Thymus (tissue), 11 donors: ENCODE results near the gene GRM4. TPM values are rescaled to one million over a fixed set of nuclear protein-coding genes. Genes with fewer than 3 reads are reported as not detected.
"Not testable (repeated sequence)": the region's sequence is repeated elsewhere in the genome, so short reads cannot be mapped to it uniquely, and the experiment has no call there.

ENCODE experiments used
- DNase-seq, 9 donors: peaks; one replicate each; pipeline ENCODE4 v3.0.0-alpha.2; 2013; ENCODE audit warnings: low spot score in 9 of 9, low read depth in 6 of 9, missing footprints in 1 of 9
- H3K27ac ChIP-seq, 2 donors: one replicate each; pipeline ENCODE4 v1.5.1; 2013; ENCODE audit warnings: control low read depth in 1 of 2, low read depth in 1 of 2, low read length in 1 of 2, mild to moderate bottlenecking in 1 of 2, moderate library complexity in 1 of 2
- H3K27me3 ChIP-seq, 2 donors: one replicate each; pipeline ENCODE4 v1.5.1; 2013; ENCODE audit warnings: low read length in 1 of 2; ENCODE audit not compliant: control insufficient read depth in 2 of 2, insufficient read depth in 1 of 2
- H3K36me3 ChIP-seq, 2 donors: one replicate each; pipeline ENCODE4 v1.5.1; 2013; ENCODE audit warnings: low read length in 1 of 2, mild to moderate bottlenecking in 1 of 2, moderate library complexity in 1 of 2; ENCODE audit not compliant: control insufficient read depth in 2 of 2, insufficient read depth in 2 of 2
- H3K4me1 ChIP-seq, 2 donors: one replicate each; pipeline ENCODE4 v1.5.1; 2013; ENCODE audit warnings: low read length in 2 of 2; ENCODE audit not compliant: control insufficient read depth in 2 of 2, insufficient read depth in 2 of 2
- H3K4me3 ChIP-seq, 2 donors: one replicate each; pipeline ENCODE4 v1.5.1; 2013; ENCODE audit warnings: low read length in 2 of 2, control low read depth in 1 of 2, mild to moderate bottlenecking in 1 of 2
- H3K9me3 ChIP-seq, 2 donors: one replicate each; pipeline ENCODE4 v1.5.1; 2013; ENCODE audit warnings: low read length in 1 of 2, mild to moderate bottlenecking in 1 of 2; ENCODE audit not compliant: control insufficient read depth in 2 of 2, insufficient read depth in 1 of 2
- WGBS: extraction: QIAGEN DNeasy Blood & Tissue Kit; methylation state at CpG from one replicate; pipeline ENCODE4 v1.1.7; 2013; 5-methylcytosine and 5-hydroxymethylcytosine counted together
- polyA plus RNA-seq: library from polyadenylated mRNA; stranded (reverse); fragments of 200-250 nt; gene quantifications from one replicate; pipeline ENCODE4 v1.2.3, GENCODE V29; 2013
- total RNA-seq: library from RNA; stranded (reverse); fragments of 120-200 nt; gene quantifications from one replicate; pipeline ENCODE4 v1.2.4, GENCODE V29; 2013
- donor health status: healthy.

GRM4 gene
- total and polyA plus RNA-seq, 2 donors, result 0.14 to 0.27 TPM

DNA sequence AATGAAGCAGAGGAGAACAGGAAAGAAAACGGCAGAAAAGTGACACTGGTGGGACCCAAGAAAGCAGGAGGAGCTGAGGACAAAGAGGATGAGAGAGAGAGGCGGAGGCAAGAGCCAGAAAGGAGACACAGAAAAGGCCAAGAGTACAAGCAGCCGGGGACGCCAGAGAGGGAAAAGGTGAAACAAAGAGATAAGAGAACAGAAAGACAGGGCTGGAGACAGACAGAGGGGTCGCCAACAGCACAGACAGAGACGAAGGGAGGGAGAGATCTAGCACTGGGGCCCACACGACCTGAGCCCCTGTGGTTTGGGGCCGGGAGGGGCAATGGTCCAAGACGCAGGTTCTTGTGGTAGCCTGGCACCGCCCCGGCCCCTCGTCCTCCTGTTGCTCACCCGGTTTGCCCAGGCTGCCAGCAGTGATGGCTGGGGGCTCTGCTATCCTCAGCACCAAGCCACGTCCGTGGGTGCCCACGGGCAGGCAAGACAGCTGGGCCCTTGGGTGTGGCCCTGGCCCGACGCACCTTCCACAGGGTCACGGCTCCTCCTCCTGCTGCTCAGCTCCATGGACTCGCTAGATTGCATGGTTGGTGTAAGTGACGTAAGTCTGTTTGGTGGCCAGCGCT lies 123.5 kb downstream of the GRM4 start:
- Histone ChIP-seq H3K27me3 (peaks cover 0 to 35% of the 10 kb centered on the region in 2 donors), H3K4me3 (no peak overlapping the region), H3K9me3 (peaks cover 0 to 6% of the 10 kb centered on the region in 2 donors), H3K36me3 (no peaks in the 10 kb centered on the region), H3K4me1 (no peaks in the 10 kb centered on the region), H3K27ac (no peak overlapping the region)
- DNase-seq, result no peak
- 80% methylated on average over 22 of the region's 22 CpGs for WGBS

DNA sequence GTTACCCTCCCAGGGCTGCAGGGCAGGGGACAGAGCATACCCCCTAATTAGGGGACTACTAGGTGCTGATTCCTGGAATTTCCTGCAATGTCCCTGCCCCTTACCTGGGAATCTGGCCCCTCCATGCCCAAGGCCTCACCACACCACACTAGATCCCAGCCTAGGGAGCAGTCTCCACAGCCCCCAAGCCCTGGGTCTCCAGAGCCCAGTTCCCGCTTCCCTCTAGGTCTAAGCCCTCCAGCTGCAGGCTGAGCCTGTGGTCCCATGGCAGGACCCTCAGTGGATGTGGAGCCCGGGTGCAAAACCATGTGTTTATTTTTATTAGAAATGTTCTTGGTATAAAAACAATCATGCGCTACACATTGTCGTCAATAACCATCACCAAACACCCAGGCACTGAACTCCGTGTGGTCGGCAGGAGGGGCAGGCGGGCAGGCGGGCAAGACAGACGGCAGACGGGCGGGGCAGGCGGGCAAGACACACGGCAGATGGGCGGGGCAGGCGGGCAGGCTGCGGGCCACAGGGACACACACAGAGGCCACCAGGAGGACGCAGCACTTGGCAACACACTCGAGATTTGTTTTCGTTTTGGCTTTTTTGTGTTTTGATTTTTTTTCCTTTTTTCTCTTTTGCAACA lies 124.2 kb downstream of the GRM4 start:
- Histone ChIP-seq H3K9me3 (peaks cover 0 to 10% of the 10 kb centered on the region in 2 donors), H3K27me3 (peaks cover 0 to 33% of the 10 kb centered on the region in 2 donors), H3K36me3 (no peaks in the 10 kb centered on the region), H3K4me3 (no peak overlapping the region), H3K27ac (no peak overlapping the region), H3K4me1 (no peaks in the 10 kb centered on the region)
- WGBS, result 83% methylated on average over 19 of the region's 19 CpGs
- no peak for DNase-seq

DNA sequence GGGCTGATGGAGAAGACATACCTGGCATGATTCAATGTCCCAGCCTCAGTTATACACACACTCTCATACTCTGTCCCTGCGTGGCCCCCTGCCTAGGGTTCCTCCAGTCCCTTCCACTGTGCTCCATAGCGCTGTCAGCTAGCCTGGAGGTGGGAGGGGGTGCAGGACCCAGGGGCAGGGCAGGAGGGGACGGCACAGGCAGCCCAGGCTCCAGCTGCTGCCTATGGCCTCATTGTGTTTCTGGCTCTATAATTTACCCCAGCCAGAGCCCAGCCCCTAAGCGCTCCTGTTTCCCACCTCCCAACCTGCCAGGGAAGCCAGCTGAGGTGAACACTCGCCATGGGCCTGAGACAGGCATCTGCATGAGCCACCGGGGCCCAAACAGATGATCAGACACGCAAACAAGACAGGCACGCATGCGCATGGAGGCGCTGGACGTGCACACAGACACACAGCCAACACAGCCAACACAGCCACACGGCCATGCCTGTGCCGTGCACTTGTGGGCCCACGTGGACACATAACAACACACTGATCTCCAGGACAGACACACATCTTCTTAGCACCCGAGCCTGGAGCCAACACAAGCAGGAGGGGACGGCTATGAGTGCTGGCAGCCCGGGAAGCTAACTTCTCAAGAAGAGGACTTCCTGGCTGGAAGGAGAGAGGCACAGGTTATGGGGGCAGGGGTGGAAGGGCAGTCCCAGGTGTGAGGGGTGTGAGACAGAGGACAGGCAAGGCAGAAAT lies 124.9 kb downstream of the GRM4 start:
- H3K4me1 ChIP-seq, result no peaks in the 10 kb centered on the region
- H3K9me3 ChIP-seq, result peaks cover 0 to 10% of the 10 kb centered on the region in 2 donors
- no peak overlapping the region for H3K4me3 ChIP-seq
- peaks cover 0 to 29% of the 10 kb centered on the region in 2 donors for H3K27me3 ChIP-seq
- 90% methylated on average over 17 of the region's 17 CpGs for WGBS
- no peak overlapping the region for H3K27ac ChIP-seq
- DNase-seq, result no peak
- H3K36me3 ChIP-seq, result no peaks in the 10 kb centered on the region

DNA sequence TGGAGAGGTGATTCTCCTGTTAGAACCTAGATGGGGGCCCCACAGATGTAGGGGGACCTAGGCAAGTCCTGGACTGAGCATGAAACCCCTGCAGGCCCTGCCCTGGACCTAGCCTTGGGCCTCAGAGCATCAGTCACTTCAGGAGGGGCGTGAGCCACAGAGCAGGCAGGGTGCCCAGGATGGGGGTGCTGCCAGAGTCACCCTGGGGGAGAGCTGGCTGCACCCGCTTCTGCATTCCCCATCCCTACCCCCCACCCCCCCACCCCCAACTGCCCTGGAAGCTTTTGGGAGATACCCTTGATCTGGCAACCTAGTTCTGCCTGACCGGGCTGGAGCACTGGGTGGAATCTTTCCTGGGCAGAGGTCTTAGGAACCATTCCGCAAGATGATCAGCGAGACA lies 125.6 kb downstream of the GRM4 start:
- H3K9me3 ChIP-seq, result peaks cover 0 to 10% of the 10 kb centered on the region in 2 donors
- H3K27ac ChIP-seq, result no peak overlapping the region
- WGBS, result 97% methylated on average over 5 of the region's 5 CpGs
- H3K4me3 ChIP-seq, result no peak overlapping the region
- H3K27me3 ChIP-seq, result peaks cover 0 to 26% of the 10 kb centered on the region in 2 donors
- no peaks in the 10 kb centered on the region for H3K36me3 ChIP-seq
- no peaks in the 10 kb centered on the region for H3K4me1 ChIP-seq
- no peak for DNase-seq

DNA sequence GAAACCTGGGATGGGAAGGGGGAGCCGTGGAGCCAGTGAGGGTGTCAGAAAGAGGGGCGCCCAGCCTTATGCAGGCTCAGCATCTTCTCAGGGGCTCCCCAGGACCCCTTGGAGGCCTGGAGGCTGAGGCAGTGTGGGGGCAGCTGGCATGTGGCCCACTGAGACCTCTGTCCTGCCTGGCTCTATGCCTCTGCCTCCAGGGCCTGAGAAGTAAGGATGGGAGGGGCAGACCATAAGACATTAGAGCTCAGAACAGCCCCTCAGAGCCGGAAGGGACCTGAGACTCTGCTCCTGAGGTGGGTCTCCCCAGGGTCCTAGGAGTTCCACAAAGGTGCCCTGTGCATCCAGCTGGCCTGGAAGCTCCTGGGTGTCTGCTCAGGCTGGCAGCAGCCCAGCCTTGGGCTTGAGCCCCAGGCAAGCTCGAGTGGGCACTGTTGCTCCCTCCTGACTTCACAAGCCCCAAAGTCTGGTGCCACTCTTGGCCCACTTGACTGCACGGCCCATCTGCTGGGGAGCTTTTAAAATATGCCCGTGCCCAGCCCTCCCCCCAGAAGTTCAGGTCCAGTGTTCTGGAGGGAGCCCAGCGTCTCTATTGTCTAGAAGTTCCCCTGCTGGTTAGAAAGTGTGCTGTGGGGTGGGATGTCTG lies 126.8 kb downstream of the GRM4 start:
- H3K27ac ChIP-seq, result no peak overlapping the region
- DNase-seq, result no peak
- peaks cover 0 to 22% of the 10 kb centered on the region in 2 donors for H3K27me3 ChIP-seq
- no peak overlapping the region for H3K4me3 ChIP-seq
- no peaks in the 10 kb centered on the region for H3K36me3 ChIP-seq
- 89% methylated on average over 7 of the region's 7 CpGs for WGBS
- H3K9me3 ChIP-seq, result peaks cover 0 to 10% of the 10 kb centered on the region in 2 donors
- H3K4me1 ChIP-seq, result no peaks in the 10 kb centered on the region

DNA sequence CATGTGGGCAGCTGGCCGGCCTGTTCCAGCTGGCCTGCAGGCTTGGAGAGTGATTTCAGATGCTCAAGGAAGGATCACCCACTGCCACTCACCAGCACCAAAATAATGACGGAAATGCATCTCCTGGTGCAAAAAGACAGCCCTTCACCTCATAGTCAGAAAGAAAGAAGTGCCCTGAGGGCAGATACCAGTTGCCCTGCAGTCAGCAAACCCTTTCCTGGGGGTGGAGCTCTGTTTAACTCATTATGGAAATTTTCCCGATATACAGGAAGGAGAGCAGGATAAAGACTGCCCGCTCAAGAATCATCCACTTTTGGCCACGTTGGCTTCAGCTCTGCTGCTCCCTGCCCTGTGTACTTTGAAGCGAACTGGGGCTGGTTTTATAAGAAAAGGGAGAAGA lies 127.9 kb downstream of the GRM4 start:
- H3K27me3 ChIP-seq, result peaks cover 0 to 22% of the 10 kb centered on the region in 2 donors
- H3K9me3 ChIP-seq, result peaks cover 0 to 7% of the 10 kb centered on the region in 2 donors
- H3K4me1 ChIP-seq, result no peaks in the 10 kb centered on the region
- no peaks in the 10 kb centered on the region for H3K36me3 ChIP-seq
- no peak for DNase-seq
- WGBS, result 91% methylated on average over 6 of the region's 6 CpGs
- H3K4me3 ChIP-seq, result no peak overlapping the region
- H3K27ac ChIP-seq, result no peak overlapping the region

DNA sequence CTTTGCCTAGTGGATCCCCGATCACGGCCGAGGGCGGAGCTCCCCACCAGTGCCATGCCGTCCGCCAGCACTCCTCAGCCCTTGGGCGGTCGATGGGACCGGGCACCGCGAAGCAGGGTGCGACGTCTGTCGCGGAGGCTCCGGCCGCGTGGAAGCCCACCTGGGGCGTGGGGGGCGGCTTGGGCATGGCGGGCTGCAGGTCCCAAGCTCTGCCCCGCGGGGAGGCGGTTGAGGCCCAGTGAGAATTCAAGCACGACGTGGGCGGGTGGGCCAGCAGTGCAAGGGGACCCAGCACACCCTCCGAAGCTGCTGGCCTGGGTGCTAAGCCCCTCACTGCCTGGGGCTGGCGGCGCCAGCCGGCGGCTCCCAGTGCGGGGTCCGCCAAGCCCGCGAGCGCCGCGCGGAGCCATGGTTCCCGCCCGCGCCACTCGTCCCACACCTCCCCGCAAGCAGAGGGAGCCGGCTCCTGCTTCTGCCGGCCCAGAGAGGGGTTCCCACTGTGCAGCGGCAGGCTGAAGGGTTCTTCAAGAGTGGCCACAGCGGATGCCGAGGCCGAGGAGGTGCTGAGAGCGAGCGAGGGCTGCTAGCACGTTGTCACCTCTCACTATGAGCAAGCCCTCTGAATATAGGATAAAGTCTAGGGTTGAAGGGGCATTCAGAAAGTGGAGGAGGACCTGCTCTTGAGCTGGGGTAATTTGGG lies 128.6 kb downstream of the GRM4 start:
- 93% methylated on average over 54 of the region's 54 CpGs for WGBS
- Histone ChIP-seq H3K36me3 (no peaks in the 10 kb centered on the region), H3K27ac (no peak overlapping the region), H3K4me1 (no peaks in the 10 kb centered on the region), H3K4me3 (no peak overlapping the region), H3K27me3 (peaks cover 0 to 15% of the 10 kb centered on the region in 2 donors), H3K9me3 (peaks cover 0 to 5% of the 10 kb centered on the region in 2 donors)
- no peak for DNase-seq

DNA sequence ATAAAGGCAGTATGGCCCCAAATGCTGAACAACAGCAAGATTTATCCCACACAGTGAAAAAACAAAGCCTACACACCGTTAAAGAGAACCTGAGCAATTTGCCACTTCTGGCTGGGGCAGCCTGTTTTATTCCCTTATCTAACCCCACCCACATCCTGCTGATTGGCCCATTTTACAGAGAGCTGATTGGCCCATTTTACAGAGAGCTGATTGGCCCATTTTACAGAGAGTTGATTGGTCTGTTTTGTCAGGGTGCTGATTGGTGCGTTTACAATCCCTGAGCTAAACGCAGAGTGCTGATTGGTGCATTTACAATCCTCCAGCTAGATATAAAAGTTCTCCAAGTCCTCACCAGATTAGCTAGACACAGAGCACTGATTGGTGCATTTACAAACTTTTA lies 129.3 kb downstream of the GRM4 start:
- H3K9me3 ChIP-seq, H3K27ac ChIP-seq, H3K4me3 ChIP-seq, H3K36me3 ChIP-seq, H3K4me1 ChIP-seq, DNase-seq: not testable (repeated sequence)
- WGBS, result 97% methylated on average over 3 of the region's 3 CpGs
- peaks cover 0 to 12% of the 10 kb centered on the region in 2 donors for H3K27me3 ChIP-seq
